HTERT RPE-1 (cell line): Measurements from ENCODE around the gene CAMK2A.

Experiments used
- in situ Hi-C: fragments of 300-500 bp; cut with MboI; formaldehyde crosslinking; loops from 4 replicates; pipeline ENCODE4 v1.14.3; 2020; ENCODE audit warnings: low sequenced_read_pairs

Gene CAMK2A

GRCh38 chr5:150300496-150301169 is 11.1 kb upstream of the CAMK2A start:
- in situ Hi-C loops: no loop called here

GRCh38 chr5:150299571-150300327 is 10.2 kb upstream of the CAMK2A start:
- in situ Hi-C loops: no loop called here

- in situ Hi-C loops: no loop called here
These were observed 9.3 kb upstream of the CAMK2A start for GRCh38 chr5:150298701-150299451.

- in situ Hi-C loops: no loop called here
These were observed 8.5 kb upstream of the CAMK2A start for GRCh38 chr5:150297934-150298595.

- in situ Hi-C loops: no loop called here
These were observed 7.8 kb upstream of the CAMK2A start for GRCh38 chr5:150297236-150297890.

GRCh38 chr5:150296496-150296895 is 6.9 kb upstream of the CAMK2A start:
- in situ Hi-C loops: no loop called here

- in situ Hi-C loops: no loop called here
These were observed 6.3 kb upstream of the CAMK2A start for GRCh38 chr5:150295741-150296486.

GRCh38 chr5:150295172-150295634 is 5.6 kb upstream of the CAMK2A start:
- in situ Hi-C loops: no loop called here

GRCh38 chr5:150294551-150295071 is 5.0 kb upstream of the CAMK2A start:
- in situ Hi-C loops: no loop called here

- in situ Hi-C loops: no loop called here
These were observed 3.7 kb upstream of the CAMK2A start for GRCh38 chr5:150293091-150293941.

- in situ Hi-C loops: no loop called here
These were observed 2.1 kb upstream of the CAMK2A start for GRCh38 chr5:150291388-150292385.

GRCh38 chr5:150288791-150289190 is 782 bp downstream of the CAMK2A start:
- in situ Hi-C loops: no loop called here

GRCh38 chr5:150288361-150288760 is 1.2 kb downstream of the CAMK2A start:
- in situ Hi-C loops: no loop called here

- in situ Hi-C loops: no loop called here
These were observed 2.8 kb downstream of the CAMK2A start for GRCh38 chr5:150286820-150287219.

- in situ Hi-C loops: no loop called here
These were observed 4.5 kb downstream of the CAMK2A start for GRCh38 chr5:150285114-150285513.

- in situ Hi-C loops: no loop called here
These were observed 5.3 kb downstream of the CAMK2A start for GRCh38 chr5:150284311-150284710.

GRCh38 chr5:150283904-150284303 is 5.7 kb downstream of the CAMK2A start:
- in situ Hi-C loops: no loop called here

- in situ Hi-C loops: no loop called here
These were observed 7.6 kb downstream of the CAMK2A start for GRCh38 chr5:150281987-150282386.
